ENCODE data around the gene CHAMP1. TPM values are rescaled to one million over a fixed set of nuclear protein-coding genes. Genes with fewer than 3 reads are reported as not detected.
A peak's percentile ranks its signal among the peaks of the same experiment; 100 is the strongest.

CHAMP1 gene
- total RNA-seq, 4 donors from 2014 or later: 15.6 to 32.1 (median 18.0) TPM

DNA sequence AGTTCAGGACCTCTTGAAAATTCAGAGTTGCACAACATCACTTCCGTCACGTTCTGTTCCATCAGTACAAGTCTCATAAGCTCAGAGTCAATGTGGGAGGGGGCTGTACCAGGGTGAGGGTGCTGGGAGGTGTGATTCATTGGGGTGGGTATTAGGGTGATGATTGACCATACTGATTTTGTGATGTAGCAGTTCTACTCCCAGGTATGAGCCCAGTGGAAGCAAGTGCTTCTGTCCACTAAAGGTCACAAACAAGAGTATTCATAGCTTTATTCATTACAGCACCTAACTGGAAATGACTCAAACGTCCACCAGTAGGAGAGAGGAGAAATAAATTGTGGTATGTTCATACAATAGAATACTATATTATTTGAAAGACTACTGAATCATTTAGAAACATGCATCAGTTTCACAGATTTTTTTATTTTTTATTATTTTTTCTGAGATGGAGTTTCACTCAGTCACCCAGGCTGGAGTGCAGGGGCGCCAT lies 45.0 kb upstream of the CHAMP1 start:
- DNase-seq: no peak

DNA sequence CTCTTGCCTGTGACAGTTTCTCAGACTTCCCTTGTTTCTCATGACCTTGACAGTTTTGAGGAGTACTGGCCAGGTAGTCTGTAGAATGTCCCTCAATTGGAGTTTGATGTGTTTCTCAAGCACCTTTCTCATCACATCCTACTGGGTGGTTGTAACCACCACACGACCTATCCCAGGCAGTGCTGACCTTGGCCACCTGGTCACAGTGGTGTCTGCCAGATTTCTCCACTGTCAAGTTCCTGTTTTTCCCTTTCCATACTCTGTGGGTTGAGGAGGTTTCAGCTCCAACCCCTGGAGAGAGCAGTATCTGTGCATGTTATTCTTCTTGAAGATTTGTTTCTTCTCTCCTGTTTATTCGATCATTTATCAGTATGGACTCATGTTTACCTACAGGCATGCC lies 41.3 kb upstream of the CHAMP1 start:
- H3K36me3 ChIP-seq: peaks cover 29 to 33% of the 10 kb centered on the region in 2 donors
- intact Hi-C loops (cut with DNase I): no loop called here
- WGBS, 2 donors: 84 to 96% methylated on average over 2 of the region's 2 CpGs

More for the DNA sequence above, 45.0 kb upstream of the CHAMP1 start:
- H3K36me3 ChIP-seq: peaks cover 57 to 58% of the 10 kb centered on the region in 2 donors
- 89 to 91% methylated on average over 4 of the region's 4 CpGs for WGBS, 2 donors
- no peak overlapping the region for H3K27ac ChIP-seq
- no peaks in the 10 kb centered on the region for H3K27me3 ChIP-seq
- no peak overlapping the region for H3K4me3 ChIP-seq (replicated peaks in 1 of 3)
- intact Hi-C loops (cut with DNase I): no loop called here
- TF ChIP-seq, protein P1, sequence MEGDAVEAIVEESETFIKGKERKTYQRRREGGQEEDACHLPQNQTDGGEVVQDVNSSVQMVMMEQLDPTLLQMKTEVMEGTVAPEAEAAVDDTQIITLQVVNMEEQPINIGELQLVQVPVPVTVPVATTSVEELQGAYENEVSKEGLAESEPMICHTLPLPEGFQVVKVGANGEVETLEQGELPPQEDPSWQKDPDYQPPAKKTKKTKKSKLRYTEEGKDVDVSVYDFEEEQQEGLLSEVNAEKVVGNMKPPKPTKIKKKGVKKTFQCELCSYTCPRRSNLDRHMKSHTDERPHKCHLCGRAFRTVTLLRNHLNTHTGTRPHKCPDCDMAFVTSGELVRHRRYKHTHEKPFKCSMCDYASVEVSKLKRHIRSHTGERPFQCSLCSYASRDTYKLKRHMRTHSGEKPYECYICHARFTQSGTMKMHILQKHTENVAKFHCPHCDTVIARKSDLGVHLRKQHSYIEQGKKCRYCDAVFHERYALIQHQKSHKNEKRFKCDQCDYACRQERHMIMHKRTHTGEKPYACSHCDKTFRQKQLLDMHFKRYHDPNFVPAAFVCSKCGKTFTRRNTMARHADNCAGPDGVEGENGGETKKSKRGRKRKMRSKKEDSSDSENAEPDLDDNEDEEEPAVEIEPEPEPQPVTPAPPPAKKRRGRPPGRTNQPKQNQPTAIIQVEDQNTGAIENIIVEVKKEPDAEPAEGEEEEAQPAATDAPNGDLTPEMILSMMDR (IDR thresholded peaks at IDR 0.05): no peak
- TF ChIP-seq POLR2A (IDR thresholded peaks at IDR 0.05): no peak
- no peaks in the 10 kb centered on the region for H3K4me1 ChIP-seq
- H3K9me3 ChIP-seq: no peaks in the 10 kb centered on the region

DNA sequence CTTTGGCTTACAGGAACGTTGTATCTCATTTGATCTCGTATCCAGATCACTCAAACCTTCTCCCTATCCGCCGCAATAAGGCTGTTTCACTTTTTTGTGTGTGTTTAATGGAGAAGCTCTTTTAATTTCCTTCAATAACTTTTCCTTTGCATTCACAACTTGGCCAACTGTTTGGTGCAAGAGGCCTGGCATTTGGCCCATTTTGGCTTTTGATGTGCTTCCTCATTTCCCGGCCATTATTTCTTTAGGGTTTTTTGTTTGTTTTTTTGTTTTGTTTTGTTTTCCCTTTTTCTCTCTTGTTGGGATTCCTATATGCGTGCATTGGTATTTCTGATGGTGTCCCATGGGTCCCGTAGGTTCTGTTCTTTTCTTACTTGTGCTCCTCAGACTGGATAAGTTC lies 39.0 kb upstream of the CHAMP1 start:
- no peak for DNase-seq
- H3K27me3 ChIP-seq: no peaks in the 10 kb centered on the region
- WGBS, 2 donors: 90 to 91% methylated on average over 7 of the region's 7 CpGs
- intact Hi-C loops (cut with DNase I): no loop called here
- H3K4me1 ChIP-seq: peaks cover 6 to 7% of the 10 kb centered on the region in 2 donors
- peaks cover 14 to 19% of the 10 kb centered on the region in 2 donors for H3K36me3 ChIP-seq
- H3K9me3 ChIP-seq: no peaks in the 10 kb centered on the region
- TF ChIP-seq POLR2A (IDR thresholded peaks at IDR 0.05): no peak
- TF ChIP-seq, protein P1 (IDR thresholded peaks at IDR 0.05): no peak
- no peak overlapping the region for H3K4me3 ChIP-seq (replicated peaks in 1 of 3)
- H3K27ac ChIP-seq: no peak overlapping the region

More for the DNA sequence above, 41.3 kb upstream of the CHAMP1 start:
- TF ChIP-seq, protein P1 (IDR thresholded peaks at IDR 0.05): no peak
- no peak for TF ChIP-seq POLR2A (IDR thresholded peaks at IDR 0.05)
- H3K27ac ChIP-seq: no peak overlapping the region
- DNase-seq: no peak
- H3K4me3 ChIP-seq (replicated peaks in 1 of 3): no peak overlapping the region
- H3K9me3 ChIP-seq: no peaks in the 10 kb centered on the region
- no peaks in the 10 kb centered on the region for H3K4me1 ChIP-seq
- H3K27me3 ChIP-seq: no peaks in the 10 kb centered on the region

DNA sequence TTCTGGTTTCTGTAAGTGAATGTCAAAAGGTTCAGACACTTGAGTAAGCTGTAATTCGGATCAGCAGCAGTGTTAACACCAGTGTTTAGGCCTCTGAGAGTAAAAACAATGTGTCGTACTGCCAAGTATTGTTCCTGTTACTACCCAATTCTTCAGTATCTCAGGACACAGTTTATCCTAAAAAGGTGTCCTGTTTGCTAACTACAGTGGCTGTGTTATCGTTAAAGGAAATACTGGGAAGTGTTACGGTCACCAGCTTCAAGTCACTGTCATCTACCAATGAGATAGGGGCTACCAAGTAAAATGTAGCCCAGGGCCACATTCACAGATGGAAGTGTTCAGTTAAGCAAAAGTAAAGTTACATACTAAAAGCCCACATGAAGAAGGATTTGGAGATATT lies 35.2 kb upstream of the CHAMP1 start:
- 76 to 79% methylated on average over 4 of the region's 4 CpGs for WGBS, 2 donors
- H3K27ac ChIP-seq: peak overlapping the region; percentile 99 to 100 (median 99)
- intact Hi-C loops (cut with DNase I): no loop called here

DNA sequence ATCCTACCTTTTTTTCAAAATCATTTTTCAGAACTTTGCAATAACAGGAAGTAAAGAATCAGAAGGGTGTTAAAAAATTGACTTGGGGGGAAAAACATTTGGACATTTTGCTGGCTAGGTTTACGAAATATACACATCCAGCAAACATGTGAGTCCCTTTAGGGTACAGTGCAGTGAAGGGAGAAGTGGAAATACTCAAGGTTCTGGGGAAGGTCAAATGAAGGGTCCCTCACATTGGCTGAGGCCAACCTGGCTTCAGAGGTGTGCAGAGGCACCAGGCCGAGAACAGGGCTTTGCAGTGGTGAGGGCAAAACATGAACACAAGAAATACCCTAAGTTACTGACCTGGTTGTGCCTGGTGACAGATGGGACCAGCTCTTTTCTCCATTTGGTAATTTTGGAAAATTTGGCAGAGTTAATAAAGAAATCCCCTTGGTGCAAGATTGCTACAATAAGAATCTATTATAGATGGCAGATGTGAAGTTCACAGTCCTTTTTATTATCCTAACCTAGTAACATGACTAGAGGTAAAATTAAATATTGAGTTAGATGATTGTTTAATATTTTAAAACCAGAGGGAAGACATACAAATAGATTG lies 34.4 kb upstream of the CHAMP1 start:
- intact Hi-C loops (cut with DNase I): no loop called here
- 91 to 96% methylated on average over 2 of the region's 2 CpGs for WGBS, 2 donors

More for the DNA sequence above, 35.2 kb upstream of the CHAMP1 start:
- H3K4me3 ChIP-seq (replicated peaks in 1 of 3): no peak overlapping the region
- no peaks in the 10 kb centered on the region for H3K27me3 ChIP-seq
- H3K36me3 ChIP-seq: peaks cover 0 to 4% of the 10 kb centered on the region in 2 donors
- peaks cover 21 to 23% of the 10 kb centered on the region in 2 donors for H3K4me1 ChIP-seq
- DNase-seq: no peak
- TF ChIP-seq, protein P1 (IDR thresholded peaks at IDR 0.05): no peak
- TF ChIP-seq POLR2A (IDR thresholded peaks at IDR 0.05): no peak
- no peaks in the 10 kb centered on the region for H3K9me3 ChIP-seq

More for the DNA sequence above, 34.4 kb upstream of the CHAMP1 start:
- H3K4me3 ChIP-seq (replicated peaks in 1 of 3): no peak overlapping the region
- H3K27me3 ChIP-seq: no peaks in the 10 kb centered on the region
- TF ChIP-seq, protein P1 (IDR thresholded peaks at IDR 0.05): no peak
- TF ChIP-seq POLR2A (IDR thresholded peaks at IDR 0.05): no peak
- peaks cover 0 to 4% of the 10 kb centered on the region in 2 donors for H3K36me3 ChIP-seq
- H3K9me3 ChIP-seq: no peaks in the 10 kb centered on the region
- H3K27ac ChIP-seq: peak overlapping the region; percentile 99 to 100 (median 99)
- no peak for DNase-seq
- peaks cover 24 to 26% of the 10 kb centered on the region in 2 donors for H3K4me1 ChIP-seq
